Head of caudate nucleus (tissue), 42 donors: ENCODE results near the gene PADI1.
A peak's percentile ranks its signal among the peaks of the same experiment; 100 is the strongest.

Experiments
- DNase-seq, 42 donors: peaks; one replicate each; pipeline versions ENCODE4 v3.0.0 to v3.0.0-alpha.2; 2020 to 2021; ENCODE audit warnings: mixed read lengths in 7 of 42
- intact Hi-C: fragments of 100-400 bp; cut with DNase I; formaldehyde crosslinking; loops from one replicate; pipeline ENCODE4 v1.15.0; 2022

Gene PADI1

DNA sequence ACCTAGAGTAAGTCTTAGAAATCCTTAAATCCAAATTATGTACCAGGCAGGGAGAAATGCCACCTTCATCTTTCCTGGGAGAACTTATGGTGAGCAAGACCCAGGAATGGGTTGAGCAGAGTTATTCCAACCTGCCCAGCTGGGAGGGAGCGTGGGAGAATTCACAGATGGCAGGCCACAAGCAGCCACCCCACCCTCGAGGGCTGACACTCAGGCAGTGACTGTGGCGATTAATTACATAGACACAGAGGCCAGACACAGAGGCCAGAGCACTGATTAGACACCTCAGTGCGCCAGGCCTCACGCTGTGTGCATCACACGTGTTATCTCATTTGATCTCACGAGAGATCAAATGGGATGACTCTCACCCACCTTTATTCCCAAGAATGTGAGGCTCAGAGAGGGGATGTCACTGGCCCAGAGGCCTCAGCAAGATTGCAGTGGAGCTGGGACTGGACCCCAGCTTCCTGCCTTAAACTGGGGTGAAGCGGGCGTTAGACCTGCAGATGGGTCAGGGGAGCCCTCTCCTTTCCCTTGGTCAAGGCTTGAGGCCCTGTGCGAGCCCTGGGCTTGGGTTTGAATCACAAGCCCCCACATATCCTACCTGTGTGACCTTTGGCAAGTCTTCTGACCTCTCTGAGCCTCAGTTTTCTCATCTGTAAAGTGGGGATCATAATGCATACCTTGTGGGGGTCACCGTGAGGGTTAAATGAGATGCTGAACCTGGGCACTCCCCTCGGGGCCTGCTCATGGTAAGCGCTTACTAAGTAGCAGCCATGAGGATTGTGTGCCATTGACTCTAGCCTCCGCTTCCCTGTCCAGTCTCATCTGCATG is 74.3 kb downstream of the PADI1 start:
- intact Hi-C loops = no loop called here
- no peak for DNase-seq

DNA sequence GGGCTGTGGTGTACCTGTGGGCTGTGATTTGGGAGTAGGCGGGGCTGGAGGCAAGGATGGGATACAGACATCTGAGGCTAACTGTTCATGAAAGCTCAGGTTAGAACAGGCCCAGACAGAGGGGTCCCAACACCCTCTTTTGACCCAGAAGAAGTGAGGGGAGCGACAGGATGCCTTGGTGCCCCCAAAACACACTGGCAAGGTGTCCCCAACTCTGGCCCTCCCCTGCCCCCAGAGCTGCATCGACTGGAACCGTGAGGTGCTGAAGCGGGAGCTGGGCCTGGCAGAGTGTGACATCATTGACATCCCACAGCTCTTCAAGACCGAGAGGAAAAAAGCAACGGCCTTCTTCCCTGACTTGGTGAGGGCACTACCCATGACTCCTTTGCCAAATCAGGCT is 75.5 kb downstream of the PADI1 start:
- intact Hi-C loops = no loop called here
- no peak for DNase-seq

DNA sequence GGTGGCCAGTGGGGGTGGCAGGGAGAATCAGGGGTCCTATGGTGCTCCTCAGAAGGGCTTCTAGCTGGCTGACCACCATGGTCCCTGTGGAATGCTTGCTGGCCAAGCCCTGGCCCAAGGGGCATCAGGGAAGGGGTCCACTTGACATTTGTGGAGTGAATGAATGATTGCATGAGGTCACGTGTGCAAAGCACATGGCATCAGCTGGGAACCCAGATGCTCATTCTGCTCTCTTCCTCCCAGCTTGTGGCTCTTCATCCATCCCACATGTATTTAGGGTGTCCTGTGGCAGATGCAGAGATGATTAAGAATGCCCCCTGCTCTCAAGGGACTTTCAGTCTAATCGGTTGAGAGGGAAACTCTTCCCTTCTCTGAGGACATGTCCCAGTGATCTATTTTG is 76.0 kb downstream of the PADI1 start:
- no peak for DNase-seq
- intact Hi-C loops = no loop called here

DNA sequence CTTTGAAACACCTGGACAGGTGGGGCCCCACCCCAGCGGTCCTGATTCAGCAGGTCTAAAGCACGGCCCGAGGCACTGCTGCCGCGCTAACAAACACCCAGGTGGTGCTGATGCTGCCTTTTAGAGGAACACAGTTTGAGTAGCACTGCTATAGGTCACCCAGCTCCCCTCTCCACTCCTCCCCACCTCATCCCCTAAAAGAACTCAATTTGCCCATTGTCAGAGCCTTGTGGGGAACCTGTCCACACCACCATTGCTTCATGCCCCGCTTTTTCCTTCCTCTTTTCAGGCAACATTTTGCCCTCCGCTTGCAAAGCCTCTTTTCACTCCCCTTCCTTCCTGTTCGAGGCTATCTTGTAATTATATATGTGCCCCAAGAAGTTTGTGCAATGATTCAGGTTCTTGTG is 76.8 kb downstream of the PADI1 start:
- DNase-seq = peak in 4 of 42 donors; percentile 9 to 43 (median 20)
- intact Hi-C loops = no loop called here

DNA sequence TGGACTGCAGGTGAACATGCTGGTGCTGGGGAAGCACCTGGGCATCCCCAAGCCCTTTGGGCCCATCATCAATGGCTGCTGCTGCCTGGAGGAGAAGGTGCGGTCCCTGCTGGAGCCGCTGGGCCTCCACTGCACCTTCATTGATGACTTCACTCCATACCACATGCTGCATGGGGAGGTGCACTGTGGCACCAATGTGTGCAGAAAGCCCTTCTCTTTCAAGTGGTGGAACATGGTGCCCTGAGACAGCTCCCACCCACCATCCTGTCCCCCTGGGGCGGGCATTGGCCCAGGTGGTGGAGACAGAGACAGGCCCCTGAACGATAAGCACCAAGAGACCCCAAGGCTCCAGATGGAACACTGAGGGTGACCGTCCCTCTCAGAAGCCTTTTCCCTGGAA is 77.9 kb downstream of the PADI1 start:
- DNase-seq = no peak
- intact Hi-C loops = no loop called here

DNA sequence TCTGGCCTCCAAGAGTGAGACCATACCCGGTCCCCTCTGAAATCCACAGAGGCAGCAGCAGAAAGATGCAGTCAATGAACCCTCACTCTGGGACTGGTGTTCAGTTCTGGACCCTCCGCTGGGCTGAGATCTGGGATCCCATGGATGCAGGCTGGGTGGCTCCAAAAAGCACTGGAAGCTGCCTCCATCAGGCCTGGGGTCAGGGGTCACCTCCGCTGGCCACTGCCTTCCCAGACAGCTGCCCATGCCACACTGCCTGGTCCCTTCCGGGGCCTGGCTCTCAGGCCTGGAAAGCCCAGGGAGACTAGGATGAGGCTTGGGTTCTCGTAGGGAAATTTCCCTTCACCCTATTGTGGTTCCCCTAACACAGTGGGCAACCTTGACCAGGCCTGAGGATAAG is 81.7 kb downstream of the PADI1 start:
- intact Hi-C loops = no loop called here
- no peak for DNase-seq

DNA sequence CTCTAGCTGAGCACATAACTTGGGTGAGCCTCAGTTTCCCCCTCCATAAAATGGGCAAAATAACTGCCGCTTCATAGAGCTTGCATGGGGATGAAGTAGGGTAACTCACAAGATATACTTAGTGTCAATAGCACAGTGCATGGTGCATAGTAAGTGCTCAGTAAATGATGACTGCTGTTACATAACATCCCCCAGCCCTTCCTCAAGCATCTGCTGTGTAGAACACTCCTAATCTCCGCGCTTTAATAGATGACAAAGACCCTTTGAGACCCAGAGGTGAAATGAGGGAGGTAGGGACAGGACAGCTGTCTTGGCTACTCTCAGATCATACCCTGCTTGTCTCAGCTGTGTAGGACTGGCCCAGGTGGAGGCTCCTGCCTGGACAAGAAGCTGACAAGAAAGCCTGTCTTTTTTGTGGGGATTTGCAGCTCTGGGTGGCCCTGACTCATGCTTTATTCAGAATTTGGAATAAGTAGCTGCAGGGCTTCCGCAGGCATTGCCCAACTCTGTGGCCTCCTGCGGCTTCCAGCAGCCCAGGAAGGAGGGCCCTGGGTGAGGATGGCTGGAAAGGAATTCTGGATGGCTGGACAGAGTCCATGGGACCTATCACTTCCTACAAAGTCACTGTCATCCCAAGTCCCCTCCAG is 82.3 kb downstream of the PADI1 start:
- no peak for DNase-seq
- intact Hi-C loops = no loop called here

DNA sequence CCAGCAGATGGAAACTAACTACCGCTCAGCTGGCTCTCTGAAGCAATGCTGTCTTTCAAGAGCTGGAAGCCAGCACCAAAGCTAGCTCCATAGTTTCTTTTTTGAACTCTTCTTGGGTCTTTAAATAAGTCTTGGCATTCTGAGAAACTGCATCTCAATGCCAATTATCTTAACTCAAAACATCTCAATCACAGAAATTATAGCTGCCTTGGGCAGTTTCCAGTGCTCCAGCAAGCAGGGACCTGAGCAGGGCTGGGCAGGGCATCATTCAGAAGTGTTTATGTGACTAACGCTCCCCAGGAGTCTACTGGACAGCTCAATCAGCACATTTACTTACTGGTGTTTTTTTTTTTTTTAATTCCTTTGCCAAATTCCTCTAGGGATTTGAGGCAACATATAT is 84.8 kb downstream of the PADI1 start:
- intact Hi-C loops = no loop called here
- no peak for DNase-seq

DNA sequence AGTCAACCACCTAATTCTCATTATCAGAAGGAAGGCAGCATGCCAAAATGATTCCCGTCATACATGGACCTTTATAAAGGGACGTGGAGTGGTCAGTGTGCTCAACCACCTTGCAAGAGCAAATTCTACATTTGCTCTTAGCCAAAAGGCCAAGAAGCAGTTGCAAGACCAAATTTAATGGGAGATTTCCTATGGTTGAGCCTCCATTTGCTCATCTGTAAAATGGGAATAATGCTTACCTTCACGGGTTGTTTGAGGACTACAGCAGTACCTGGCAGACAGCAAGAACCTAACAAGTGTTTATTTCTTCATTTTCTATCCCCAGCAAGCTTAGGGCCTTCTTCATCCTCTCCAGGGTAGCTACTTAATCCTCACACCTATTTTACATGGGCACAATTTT is 85.6 kb downstream of the PADI1 start:
- no peak for DNase-seq
- intact Hi-C loops = no loop called here

DNA sequence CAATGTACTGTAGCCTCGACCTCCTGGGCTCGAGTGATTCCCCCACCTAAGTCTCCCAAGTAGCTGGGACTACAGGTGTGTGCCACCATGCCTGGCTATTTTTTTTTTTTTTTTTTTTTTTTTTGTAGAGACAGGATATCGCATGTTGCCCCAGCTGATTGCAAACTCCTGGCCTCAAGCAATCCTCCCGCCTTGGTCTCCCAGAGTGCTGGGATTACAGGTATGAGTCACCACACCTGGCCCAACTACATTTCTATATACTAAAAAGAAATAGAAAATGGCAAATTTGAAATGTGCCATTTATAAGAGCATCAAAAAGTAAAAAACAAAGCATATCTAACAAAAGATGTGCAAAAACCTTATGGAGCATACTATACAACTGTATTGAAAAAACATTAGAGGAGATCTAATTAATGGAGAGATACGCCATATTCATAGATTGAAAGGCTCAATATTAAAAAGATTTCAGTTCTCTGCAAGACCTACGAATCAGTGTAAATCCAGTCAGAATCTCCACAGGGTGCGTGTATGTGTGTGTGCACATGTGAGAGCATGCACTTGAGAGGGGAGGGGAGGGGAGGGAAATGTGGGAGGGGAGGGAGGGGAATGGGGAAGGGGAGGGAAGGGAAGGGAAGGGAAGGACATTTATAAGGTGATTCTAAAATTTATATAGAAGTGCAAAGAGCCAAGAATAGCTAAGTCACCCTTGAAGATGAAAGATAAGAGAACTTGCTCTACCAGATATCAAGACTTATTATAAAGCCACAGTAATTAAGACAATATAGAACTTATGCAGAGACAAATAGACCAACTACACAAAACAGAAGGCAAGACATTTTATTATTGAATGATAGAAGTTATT is 87.6 kb downstream of the PADI1 start:
- intact Hi-C loops = no loop called here

DNA sequence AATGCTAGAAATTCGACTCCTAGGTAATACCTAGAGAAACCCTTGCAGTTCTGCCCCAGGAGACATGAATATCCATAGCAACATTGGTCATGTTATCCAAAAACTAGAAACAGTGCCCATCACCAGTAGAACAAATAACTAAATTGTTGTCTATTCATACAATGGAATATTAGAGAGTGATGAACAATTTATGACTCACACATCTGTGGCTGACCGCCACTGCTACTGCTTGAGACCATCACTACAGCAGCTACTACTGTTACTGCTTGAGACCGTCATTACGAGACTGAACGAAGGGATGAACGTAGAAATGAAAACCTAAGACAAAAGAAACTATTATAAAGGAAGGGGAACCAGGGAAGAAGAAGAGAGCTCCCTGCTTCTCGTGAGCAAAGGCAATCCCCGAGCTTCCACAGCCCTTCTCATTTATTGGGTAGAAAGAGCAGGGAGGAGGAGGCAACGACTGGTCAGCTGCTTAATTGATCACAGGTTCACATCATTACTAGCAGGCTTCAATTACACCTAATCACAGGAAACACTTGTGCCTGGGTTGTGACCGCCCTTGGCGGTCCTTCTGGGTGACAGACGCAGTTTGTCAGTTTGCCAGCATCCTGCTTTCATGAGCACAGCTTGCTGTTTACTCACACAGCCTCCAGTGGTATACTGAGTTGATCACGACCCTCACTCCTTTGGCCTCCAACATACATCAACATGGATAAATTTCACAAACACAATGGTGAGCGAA is 88.9 kb downstream of the PADI1 start:
- no peak for DNase-seq
- intact Hi-C loops = no loop called here

More for the DNA sequence above, 87.6 kb downstream of the PADI1 start:
- no peak for DNase-seq

DNA sequence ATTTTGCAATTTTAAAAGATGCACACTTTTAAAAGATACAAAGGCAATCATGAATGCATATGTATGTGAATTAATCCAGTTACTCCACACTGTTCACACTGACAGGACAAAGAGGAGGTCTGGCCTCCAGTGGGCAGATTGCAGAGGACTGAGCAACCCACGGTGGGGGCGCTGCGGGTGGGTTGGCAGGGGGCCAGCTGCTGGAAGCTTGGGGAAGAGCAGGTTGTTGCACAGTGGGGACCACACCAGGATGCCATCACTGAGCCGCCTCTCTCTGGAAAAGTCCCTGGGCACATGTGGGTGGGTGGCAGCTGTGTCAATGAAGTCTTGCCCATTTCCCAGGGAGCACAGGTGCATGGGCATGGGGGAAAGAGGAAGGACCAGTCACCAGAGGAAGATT is 90.4 kb downstream of the PADI1 start:
- DNase-seq = no peak
- intact Hi-C loops = no loop called here
